Colonic mucosa (tissue), 4 donors: ENCODE data around the gene MCC. TPM values are rescaled to one million over a fixed set of nuclear protein-coding genes. Genes with fewer than 3 reads are reported as not detected.

Experiments used
- DNase-seq: peaks from one replicate; pipeline ENCODE4 v3.0.0-alpha.2; 2020
- H3K27ac ChIP-seq: fragments of 200-600 bp; one replicate; pipeline ENCODE4 v1.8.0; 2021
- H3K27me3 ChIP-seq: fragments of 200-600 bp; one replicate; pipeline ENCODE4 v1.8.0; 2021
- H3K36me3 ChIP-seq: fragments of 200-600 bp; one replicate; pipeline ENCODE4 v1.8.0; 2021
- H3K4me1 ChIP-seq: fragments of 200-600 bp; one replicate; pipeline ENCODE4 v1.8.0; 2021; ENCODE audit warnings: mild to moderate bottlenecking
- H3K4me3 ChIP-seq: fragments of 200-600 bp; one replicate; pipeline ENCODE4 v1.8.0; 2021
- H3K9ac ChIP-seq, 2 donors: one replicate each; pipeline ENCODE4 v1.7.0; 2013; ENCODE audit warnings: control low read depth in 2 of 2, low read depth in 2 of 2, low read length in 2 of 2
- H3K9me3 ChIP-seq: fragments of 200-600 bp; one replicate; pipeline ENCODE4 v1.8.0; 2021
- CTCF ChIP-seq: fragments of 200-600 bp; IDR thresholded peaks from one replicate; pipeline ENCODE4 v1.8.0; 2022; ENCODE audit warnings: antibody characterized with exemption, mild to moderate bottlenecking
- intact Hi-C: fragments of 100-400 bp; cut with DNase I; formaldehyde crosslinking; loops from one replicate; pipeline ENCODE4 v1.14.1; 2022
- total RNA-seq, 2 donors: library from RNA; stranded (reverse); fragmentation: NEBNext Ultra II Directional in 1 of 2; extraction: Animal tissue kit (Norgen Biotek cat#: 25700) in 1 of 2; gene quantifications; one replicate each; pipeline ENCODE4 v1.2.1, GENCODE V29; 2021
- donor health status: healthy.
- donor health status: DM: no; HTN: no; CAD: no.
- donor health status: DM: no; HTN: no; CAD: no.

Gene MCC
- total RNA-seq, 2 donors from 2014 or later = 1.9 to 3.1 TPM

GRCh38 chr5:112986224-112986623 is 502.0 kb downstream of the MCC start:
- no peaks in the 10 kb centered on the region for H3K4me1 ChIP-seq
- DNase-seq = no peak
- TF ChIP-seq CTCF = no peak
- intact Hi-C loops = no loop called here
- H3K27ac ChIP-seq = no peak overlapping the region
- H3K9me3 ChIP-seq = no peaks in the 10 kb centered on the region
- H3K9ac ChIP-seq = no peak overlapping the region
- no peaks in the 10 kb centered on the region for H3K27me3 ChIP-seq
- H3K4me3 ChIP-seq = no peak overlapping the region
- no peaks in the 10 kb centered on the region for H3K36me3 ChIP-seq

GRCh38 chr5:112983363-112983762 is 504.9 kb downstream of the MCC start:
- H3K9me3 ChIP-seq = no peaks in the 10 kb centered on the region
- no peak for DNase-seq
- intact Hi-C loops = no loop called here

GRCh38 chr5:112979723-112980122 is 508.5 kb downstream of the MCC start:
- H3K9ac ChIP-seq = no peak overlapping the region
- no peak overlapping the region for H3K27ac ChIP-seq
- H3K4me3 ChIP-seq = no peak overlapping the region
- no peaks in the 10 kb centered on the region for H3K27me3 ChIP-seq
- H3K4me1 ChIP-seq = peaks cover 7% of the 10 kb centered on the region
- no peak for DNase-seq
- H3K9me3 ChIP-seq = no peaks in the 10 kb centered on the region
- no peak for TF ChIP-seq CTCF
- no peaks in the 10 kb centered on the region for H3K36me3 ChIP-seq
- intact Hi-C loops = loop anchor here (10.0 kb wide), 1 partner anchor 55 kb away; the partner anchor contains the start of gene REEP5

More at GRCh38 chr5:112983363-112983762, 504.9 kb downstream of the MCC start:
- H3K27me3 ChIP-seq = no peaks in the 10 kb centered on the region
- no peaks in the 10 kb centered on the region for H3K36me3 ChIP-seq
- no peak for TF ChIP-seq CTCF
- peaks cover 2% of the 10 kb centered on the region for H3K4me1 ChIP-seq
- H3K9ac ChIP-seq = no peak overlapping the region
- no peak overlapping the region for H3K4me3 ChIP-seq
- no peak overlapping the region for H3K27ac ChIP-seq

- TF ChIP-seq CTCF = no peak
- intact Hi-C loops = loop anchor here (10.0 kb wide), 1 partner anchor 54 kb away; the partner anchor contains the start of gene REEP5
Measured at GRCh38 chr5:112978836-112979235, 509.4 kb downstream of the MCC start.

GRCh38 chr5:112977440-112977861 is 510.8 kb downstream of the MCC start:
- DNase-seq = no peak
- Histone ChIP-seq H3K9ac (peak overlapping the region; percentile 75 to 90), H3K4me3 (peak overlapping the region; percentile 75), H3K9me3 (no peaks in the 10 kb centered on the region), H3K4me1 (peaks cover 7% of the 10 kb centered on the region), H3K27me3 (no peaks in the 10 kb centered on the region), H3K36me3 (no peaks in the 10 kb centered on the region), H3K27ac (peak overlapping the region; percentile 93)
- TF ChIP-seq CTCF = no peak
- intact Hi-C loops = loop anchor here (10.0 kb wide), 1 partner anchor 53 kb away; the partner anchor contains the start of gene REEP5

More at GRCh38 chr5:112978836-112979235, 509.4 kb downstream of the MCC start:
- no peak overlapping the region for H3K4me3 ChIP-seq
- H3K27me3 ChIP-seq = no peaks in the 10 kb centered on the region
- H3K27ac ChIP-seq = no peak overlapping the region
- H3K36me3 ChIP-seq = no peaks in the 10 kb centered on the region
- no peak overlapping the region for H3K9ac ChIP-seq
- H3K4me1 ChIP-seq = peaks cover 7% of the 10 kb centered on the region
- no peak for DNase-seq
- H3K9me3 ChIP-seq = no peaks in the 10 kb centered on the region
